ENCODE measurements around the gene SLC25A48. TPM values are rescaled to one million over a fixed set of nuclear protein-coding genes. Genes with fewer than 3 reads are reported as not detected.

Gene SLC25A48
- total and polyA plus RNA-seq, 7 donors: 1.6 to 7.2 (median 1.9) TPM; not detected in 4

DNA sequence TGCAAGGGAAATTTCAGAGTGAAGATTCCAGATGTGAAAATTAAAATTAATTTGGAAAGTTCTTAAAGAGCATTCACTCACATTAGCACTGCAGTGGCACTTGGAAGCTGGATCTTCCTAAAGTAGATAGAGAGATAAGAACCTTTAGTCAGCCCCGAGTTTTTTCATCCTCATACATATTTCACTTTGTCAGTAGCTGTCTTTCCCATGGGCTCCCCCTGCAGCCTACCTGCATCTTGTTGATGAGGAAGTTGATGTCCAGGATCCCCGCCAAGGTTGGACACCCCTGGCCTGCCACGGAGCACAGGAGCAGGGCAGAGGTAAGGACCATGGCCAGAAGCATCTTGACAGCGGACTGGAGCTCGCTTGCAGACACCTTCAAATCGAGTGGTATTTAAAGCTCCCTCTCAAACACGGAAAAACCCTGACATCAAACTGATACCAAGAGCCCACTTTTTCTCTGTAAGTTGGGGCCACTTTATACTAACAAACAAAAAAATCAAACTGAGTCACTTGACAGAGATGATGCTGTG, 61.1 kb downstream of the SLC25A48 start, which contains the start of gene IL9:
Gene IL9 (minus strand): TSS at position 368 of the 533 bp plus-strand sequence. CDS start 25 bp downstream, at position 343.
- Histone ChIP-seq H3K27ac (no peak within 1 kb of the TSS), H3K9me3 (no peaks in the 10 kb centered on the region), H3K27me3 (no peaks in the 10 kb centered on the region), H3K4me3 (no peak within 1 kb of the TSS), H3K36me3 (no peaks in the 10 kb centered on the region), H3K4me1 (no peaks in the 10 kb centered on the region)
- TF ChIP-seq POLR2AphosphoS5 (IDR thresholded peaks at IDR 0.05): no peak
- TF ChIP-seq, protein P1, sequence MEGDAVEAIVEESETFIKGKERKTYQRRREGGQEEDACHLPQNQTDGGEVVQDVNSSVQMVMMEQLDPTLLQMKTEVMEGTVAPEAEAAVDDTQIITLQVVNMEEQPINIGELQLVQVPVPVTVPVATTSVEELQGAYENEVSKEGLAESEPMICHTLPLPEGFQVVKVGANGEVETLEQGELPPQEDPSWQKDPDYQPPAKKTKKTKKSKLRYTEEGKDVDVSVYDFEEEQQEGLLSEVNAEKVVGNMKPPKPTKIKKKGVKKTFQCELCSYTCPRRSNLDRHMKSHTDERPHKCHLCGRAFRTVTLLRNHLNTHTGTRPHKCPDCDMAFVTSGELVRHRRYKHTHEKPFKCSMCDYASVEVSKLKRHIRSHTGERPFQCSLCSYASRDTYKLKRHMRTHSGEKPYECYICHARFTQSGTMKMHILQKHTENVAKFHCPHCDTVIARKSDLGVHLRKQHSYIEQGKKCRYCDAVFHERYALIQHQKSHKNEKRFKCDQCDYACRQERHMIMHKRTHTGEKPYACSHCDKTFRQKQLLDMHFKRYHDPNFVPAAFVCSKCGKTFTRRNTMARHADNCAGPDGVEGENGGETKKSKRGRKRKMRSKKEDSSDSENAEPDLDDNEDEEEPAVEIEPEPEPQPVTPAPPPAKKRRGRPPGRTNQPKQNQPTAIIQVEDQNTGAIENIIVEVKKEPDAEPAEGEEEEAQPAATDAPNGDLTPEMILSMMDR (IDR thresholded peaks at IDR 0.05): no peak
- no peak for TF ChIP-seq EP300 (IDR thresholded peaks at IDR 0.05)
- WGBS, 2 donors: 46 to 48% methylated on average over 7 of the region's 7 CpGs
- no peak for DNase-seq
- intact Hi-C loops (cut with DNase I): no loop called here

DNA sequence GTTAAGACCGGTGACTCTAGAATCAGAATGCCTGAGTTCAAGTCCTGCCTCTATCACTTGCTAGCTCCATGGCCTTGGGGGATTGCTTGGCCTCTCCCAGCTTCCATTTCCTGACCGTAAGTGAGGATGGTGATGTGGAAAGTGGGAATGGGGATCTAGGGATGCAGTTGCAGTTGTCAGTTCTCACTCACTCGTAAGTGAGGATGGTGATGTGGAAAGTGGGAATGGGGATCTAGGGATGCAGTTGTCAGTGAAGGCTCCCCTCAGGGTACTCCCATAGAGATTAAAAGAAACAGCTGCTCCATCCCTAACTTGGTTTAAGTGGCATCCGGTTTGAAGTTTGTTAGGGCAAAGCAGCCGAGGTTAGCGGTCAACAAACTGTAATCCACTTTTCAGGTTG, 64.2 kb downstream of the SLC25A48 start:
- Histone ChIP-seq H3K9me3 (no peaks in the 10 kb centered on the region), H3K4me3 (no peak overlapping the region), H3K4me1 (no peaks in the 10 kb centered on the region), H3K27ac (no peak overlapping the region), H3K36me3 (no peaks in the 10 kb centered on the region), H3K27me3 (no peaks in the 10 kb centered on the region)
- no peak for TF ChIP-seq POLR2AphosphoS5 (IDR thresholded peaks at IDR 0.05)
- TF ChIP-seq, protein P1 (IDR thresholded peaks at IDR 0.05): no peak
- TF ChIP-seq EP300 (IDR thresholded peaks at IDR 0.05): no peak
- TF ChIP-seq POLR2A (IDR thresholded peaks at IDR 0.05): no peak
- WGBS, 2 donors: 83 to 85% methylated on average over 6 of the region's 6 CpGs
- intact Hi-C loops (cut with DNase I): no loop called here
- no peak for DNase-seq

DNA sequence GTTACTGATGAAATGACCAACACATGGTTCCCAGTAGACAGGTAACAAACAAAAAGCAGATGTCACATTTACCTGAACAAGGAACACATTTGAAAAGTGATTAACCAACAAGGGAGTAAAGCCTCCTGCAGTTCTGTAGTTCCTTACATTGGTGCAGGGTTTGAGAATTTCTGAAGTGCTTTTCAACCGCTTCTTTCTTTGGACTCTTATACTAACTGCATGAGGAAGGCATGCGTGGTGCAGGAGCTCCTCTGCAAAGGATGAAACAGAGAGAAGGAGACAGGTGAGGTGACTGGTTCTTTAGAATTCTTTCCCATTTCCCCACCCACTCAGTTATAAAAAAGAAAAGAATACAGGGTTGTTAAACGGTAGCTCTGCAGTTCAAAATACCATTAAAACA, 65.8 kb downstream of the SLC25A48 start:
- H3K9me3 ChIP-seq: no peaks in the 10 kb centered on the region
- no peaks in the 10 kb centered on the region for H3K4me1 ChIP-seq
- H3K4me3 ChIP-seq: no peak overlapping the region
- H3K36me3 ChIP-seq: no peaks in the 10 kb centered on the region
- WGBS, 2 donors: 39 to 63% methylated on average over 3 of the region's 3 CpGs
- TF ChIP-seq EP300 (IDR thresholded peaks at IDR 0.05): no peak
- TF ChIP-seq POLR2AphosphoS5 (IDR thresholded peaks at IDR 0.05): no peak
- TF ChIP-seq, protein P1 (IDR thresholded peaks at IDR 0.05): no peak
- no peak for TF ChIP-seq POLR2A (IDR thresholded peaks at IDR 0.05)
- intact Hi-C loops (cut with DNase I): no loop called here
- H3K27me3 ChIP-seq: no peaks in the 10 kb centered on the region
- DNase-seq: no peak
- H3K27ac ChIP-seq: no peak overlapping the region

DNA sequence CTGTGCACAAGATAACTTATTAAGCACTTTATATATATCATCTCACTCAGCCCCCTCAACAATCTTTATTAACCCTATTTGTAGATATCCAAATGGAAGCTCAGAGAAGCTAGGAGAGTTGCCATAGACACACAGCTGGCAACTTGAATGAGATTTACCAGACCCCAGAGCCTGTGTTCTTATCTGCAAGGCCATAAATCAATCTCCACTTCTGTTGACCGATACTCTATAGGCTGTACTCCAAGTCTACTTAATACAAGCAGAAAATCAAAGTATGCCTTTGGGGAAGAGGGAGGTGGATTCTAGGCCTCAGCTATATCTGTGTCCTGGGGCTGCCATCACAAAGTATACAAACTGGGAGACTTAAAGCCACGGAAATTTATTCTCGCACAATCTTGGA, 67.2 kb downstream of the SLC25A48 start:
- no peak overlapping the region for H3K4me3 ChIP-seq
- no peaks in the 10 kb centered on the region for H3K4me1 ChIP-seq
- WGBS, 2 donors: 57 to 67% methylated on average over 3 of the region's 3 CpGs
- H3K9me3 ChIP-seq: no peaks in the 10 kb centered on the region
- no peaks in the 10 kb centered on the region for H3K36me3 ChIP-seq
- H3K27ac ChIP-seq: no peak overlapping the region
- TF ChIP-seq EP300 (IDR thresholded peaks at IDR 0.05) (no peak), POLR2A (IDR thresholded peaks at IDR 0.05) (no peak), POLR2AphosphoS5 (IDR thresholded peaks at IDR 0.05) (no peak)
- TF ChIP-seq, protein P1 (IDR thresholded peaks at IDR 0.05): no peak
- H3K27me3 ChIP-seq: no peaks in the 10 kb centered on the region
- no peak for DNase-seq
- intact Hi-C loops (cut with DNase I): no loop called here

DNA sequence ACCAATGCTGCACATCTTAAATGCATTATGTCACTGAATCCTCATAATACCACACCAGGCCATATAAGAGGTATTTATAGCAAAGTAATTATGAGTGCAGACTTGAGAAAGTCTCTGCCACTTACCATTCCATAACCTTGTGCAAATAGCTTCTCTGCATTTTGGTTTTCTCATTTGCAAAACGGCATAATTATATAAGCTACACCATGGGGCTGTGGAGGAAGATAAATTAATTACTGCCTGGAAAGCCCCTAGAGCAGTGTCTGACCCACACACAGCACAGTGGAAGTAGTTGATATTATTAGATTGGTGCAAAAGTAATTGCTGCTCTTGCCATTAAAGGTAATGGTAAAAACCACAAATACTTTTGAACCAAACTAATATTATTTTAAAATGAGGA, 70.7 kb downstream of the SLC25A48 start:
- no peaks in the 10 kb centered on the region for H3K36me3 ChIP-seq
- peaks cover 0 to 3% (median 0%) of the 10 kb centered on the region in 3 donors for H3K27me3 ChIP-seq
- intact Hi-C loops (cut with DNase I): no loop called here
- TF ChIP-seq EP300 (IDR thresholded peaks at IDR 0.05) (no peak), POLR2AphosphoS5 (IDR thresholded peaks at IDR 0.05) (no peak), POLR2A (IDR thresholded peaks at IDR 0.05) (no peak)
- TF ChIP-seq, protein P1 (IDR thresholded peaks at IDR 0.05): no peak
- H3K27ac ChIP-seq: no peak overlapping the region
- no peaks in the 10 kb centered on the region for H3K9me3 ChIP-seq
- H3K4me3 ChIP-seq: no peak overlapping the region
- WGBS, 2 donors: 74 to 75% methylated on average over 1 of the region's 1 CpG
- no peak for DNase-seq
- H3K4me1 ChIP-seq: no peaks in the 10 kb centered on the region
